ENCODE results near the gene SIRT2. TPM values are rescaled to one million over a fixed set of nuclear protein-coding genes. Genes with fewer than 3 reads are reported as not detected.
A peak's percentile ranks its signal among the peaks of the same experiment; 100 is the strongest.
"Not testable (repeated sequence)": the region's sequence is repeated elsewhere in the genome, so short reads cannot be mapped to it uniquely, and the experiment has no call there.

SIRT2 gene
- total RNA-seq, 1 experiment from 2014 or later, result 51.7 TPM

- CTCF ChIA-PET, result interaction anchor here (0.6 to 4.1 kb wide), 2 partner anchors 11 to 36 kb away, joined by 9 to 19 read pairs; no protein-coding TSS in a partner anchor
- no peak for DNase-seq
- intact Hi-C loops (cut with micrococcal nuclease; ENCODE audit: unreplicated experiment), result no loop called here
- H3K9me3 Mint-ChIP-seq (ENCODE audit: low read depth, unreplicated experiment), result no peaks in the 10 kb centered on the region
- H3K36me3 Mint-ChIP-seq (ENCODE audit: insufficient read depth, unreplicated experiment), result peaks cover 11% of the 10 kb centered on the region
- BruUV-seq (replicated peaks), result no TSS peak
- H3K27ac Mint-ChIP-seq (ENCODE audit: unreplicated experiment), result peak overlapping the region; percentile 12
- TF ChIP-seq CTCF (IDR thresholded peaks at IDR 0.05; ENCODE audit: unreplicated experiment), result no peak
- H3K4me1 Mint-ChIP-seq (ENCODE audit: low read depth, unreplicated experiment), result peaks cover 37% of the 10 kb centered on the region
- no peak overlapping the region for H3K4me3 Mint-ChIP-seq (ENCODE audit: low read depth, unreplicated experiment)
- no peaks in the 10 kb centered on the region for H3K27me3 Mint-ChIP-seq (ENCODE audit: unreplicated experiment)
These were observed 36.9 kb downstream of the SIRT2 start for GRCh38 chr19:38862321-38863059.

- Mint-ChIP-seq H3K36me3 (ENCODE audit: insufficient read depth, unreplicated experiment) (peaks cover 11% of the 10 kb centered on the region), H3K4me1 (ENCODE audit: low read depth, unreplicated experiment) (peaks cover 37% of the 10 kb centered on the region), H3K27ac (ENCODE audit: unreplicated experiment) (no peak overlapping the region), H3K9me3 (ENCODE audit: low read depth, unreplicated experiment) (no peaks in the 10 kb centered on the region), H3K4me3 (ENCODE audit: low read depth, unreplicated experiment) (no peak overlapping the region), H3K27me3 (ENCODE audit: unreplicated experiment) (no peaks in the 10 kb centered on the region)
- no peak for TF ChIP-seq CTCF (IDR thresholded peaks at IDR 0.05; ENCODE audit: unreplicated experiment)
- DNase-seq, result no peak
- CTCF ChIA-PET, result interaction anchor here (4.1 kb wide), 1 partner anchor 9 kb away, joined by 19 read pairs; no protein-coding TSS in a partner anchor
- intact Hi-C loops (cut with micrococcal nuclease; ENCODE audit: unreplicated experiment), result no loop called here
- no TSS peak for BruUV-seq (replicated peaks)
These were observed 38.0 kb downstream of the SIRT2 start for GRCh38 chr19:38861368-38861767.

GRCh38 chr19:38859631-38860204, 39.7 kb downstream of the SIRT2 start:
- H3K27me3 Mint-ChIP-seq (ENCODE audit: unreplicated experiment); DNase-seq; H3K9me3 Mint-ChIP-seq (ENCODE audit: low read depth, unreplicated experiment); intact Hi-C loops (cut with micrococcal nuclease; ENCODE audit: unreplicated experiment); H3K36me3 Mint-ChIP-seq (ENCODE audit: insufficient read depth, unreplicated experiment); H3K27ac Mint-ChIP-seq (ENCODE audit: unreplicated experiment); H3K4me3 Mint-ChIP-seq (ENCODE audit: low read depth, unreplicated experiment); CTCF ChIA-PET; BruUV-seq (replicated peaks): not testable (repeated sequence)
- peaks cover 23% of the 10 kb centered on the region for H3K4me1 Mint-ChIP-seq (ENCODE audit: low read depth, unreplicated experiment)

GRCh38 chr19:38856813-38857212, 42.6 kb downstream of the SIRT2 start:
- Mint-ChIP-seq H3K27me3 (ENCODE audit: unreplicated experiment) (no peaks in the 10 kb centered on the region), H3K4me1 (ENCODE audit: low read depth, unreplicated experiment) (peaks cover under 1% of the 10 kb centered on the region), H3K9me3 (ENCODE audit: low read depth, unreplicated experiment) (no peaks in the 10 kb centered on the region), H3K27ac (ENCODE audit: unreplicated experiment) (no peak overlapping the region), H3K36me3 (ENCODE audit: insufficient read depth, unreplicated experiment) (peaks cover 15% of the 10 kb centered on the region), H3K4me3 (ENCODE audit: low read depth, unreplicated experiment) (no peak overlapping the region)
- CTCF ChIA-PET, result no interaction called here
- no peak for TF ChIP-seq CTCF (IDR thresholded peaks at IDR 0.05; ENCODE audit: unreplicated experiment)
- DNase-seq, result no peak
- BruUV-seq (replicated peaks), result no TSS peak
- intact Hi-C loops (cut with micrococcal nuclease; ENCODE audit: unreplicated experiment), result no loop called here

- DNase-seq; H3K27me3 Mint-ChIP-seq (ENCODE audit: unreplicated experiment); H3K27ac Mint-ChIP-seq (ENCODE audit: unreplicated experiment); intact Hi-C loops (cut with micrococcal nuclease; ENCODE audit: unreplicated experiment); H3K4me3 Mint-ChIP-seq (ENCODE audit: low read depth, unreplicated experiment); H3K9me3 Mint-ChIP-seq (ENCODE audit: low read depth, unreplicated experiment); BruUV-seq (replicated peaks); CTCF ChIA-PET: not testable (repeated sequence)
- Mint-ChIP-seq H3K36me3 (ENCODE audit: insufficient read depth, unreplicated experiment) (peaks cover 25% of the 10 kb centered on the region), H3K4me1 (ENCODE audit: low read depth, unreplicated experiment) (peaks cover 11% of the 10 kb centered on the region)
These were observed 43.7 kb downstream of the SIRT2 start for GRCh38 chr19:38855751-38856150.

GRCh38 chr19:38854961-38855360, 44.5 kb downstream of the SIRT2 start:
- intact Hi-C loops (cut with micrococcal nuclease; ENCODE audit: unreplicated experiment), result loop anchor here (5.0 kb wide), 1 partner anchor 32 kb away; no protein-coding TSS in a partner anchor
- H3K9me3 Mint-ChIP-seq (ENCODE audit: low read depth, unreplicated experiment); H3K27me3 Mint-ChIP-seq (ENCODE audit: unreplicated experiment); H3K27ac Mint-ChIP-seq (ENCODE audit: unreplicated experiment); CTCF ChIA-PET; DNase-seq; BruUV-seq (replicated peaks); H3K4me3 Mint-ChIP-seq (ENCODE audit: low read depth, unreplicated experiment): not testable (repeated sequence)
- Mint-ChIP-seq H3K4me1 (ENCODE audit: low read depth, unreplicated experiment) (peaks cover 17% of the 10 kb centered on the region), H3K36me3 (ENCODE audit: insufficient read depth, unreplicated experiment) (peaks cover 33% of the 10 kb centered on the region)
